Natural killer cell (primary cell): ENCODE data around the gene LRRC27. TPM values are rescaled to one million over a fixed set of nuclear protein-coding genes. Genes with fewer than 3 reads are reported as not detected.
"Not testable (repeated sequence)": the region's sequence is repeated elsewhere in the genome, so short reads cannot be mapped to it uniquely, and the experiment has no call there.

ENCODE experiments used
- ATAC-seq, 3 donors: fragments of 150-1000 bp in 2 of 3; fragments of 200-7000 bp in 1 of 3; cut with Tn5 transposase; 1 replicate in 1 of 3; 2 replicates in 2 of 3; pipeline ENCODE4 v1.10.0; 2021; ENCODE audit warnings: mild to moderate bottlenecking in 2 of 3, moderate library complexity in 2 of 3
- DNase-seq, 2 donors: peaks; one replicate each; pipeline versions ENCODE4 v3.0.0 to v3.0.0-alpha.2; 2013 to 2021; ENCODE audit warnings: mixed read lengths in 1 of 2
- H3K27ac ChIP-seq: one replicate; pipeline ENCODE4 v1.5.1; 2013; ENCODE audit warnings: mild to moderate bottlenecking, low read length
- H3K27me3 ChIP-seq: one replicate; pipeline ENCODE4 v1.6.1; 2013; ENCODE audit warnings: low read length; ENCODE audit not compliant: control insufficient read depth, insufficient read depth
- H3K36me3 ChIP-seq: one replicate; pipeline ENCODE4 v1.6.1; 2013; ENCODE audit warnings: low read length; ENCODE audit not compliant: control insufficient read depth, insufficient read depth
- H3K4me1 ChIP-seq: one replicate; pipeline ENCODE4 v1.6.1; 2013; ENCODE audit warnings: low read length; ENCODE audit not compliant: control insufficient read depth, insufficient read depth
- H3K4me3 ChIP-seq: one replicate; pipeline ENCODE4 v1.5.1; 2013; ENCODE audit warnings: low read length
- H3K9me3 ChIP-seq: one replicate; pipeline ENCODE4 v1.6.1; 2013; ENCODE audit warnings: low read length; ENCODE audit not compliant: control insufficient read depth, insufficient read depth
- H3K27ac Mint-ChIP-seq, 2 donors: one replicate each; pipeline ENCODE4 v1.8.0; 2022; ENCODE audit warnings: mild to moderate bottlenecking in 2 of 2, mixed read lengths in 2 of 2, moderate library complexity in 1 of 2
- H3K27me3 Mint-ChIP-seq, 2 donors: one replicate each; pipeline ENCODE4 v1.8.0; 2022; ENCODE audit warnings: low read depth in 2 of 2, mixed read lengths in 2 of 2
- H3K36me3 Mint-ChIP-seq: one replicate; pipeline ENCODE4 v1.8.0; 2022; ENCODE audit warnings: mixed read lengths
- H3K4me1 Mint-ChIP-seq, 2 donors: one replicate each; pipeline ENCODE4 v1.8.0; 2022; ENCODE audit warnings: mixed read lengths in 2 of 2
- H3K4me3 Mint-ChIP-seq: one replicate; pipeline ENCODE4 v1.8.0; 2022; ENCODE audit warnings: mild to moderate bottlenecking, moderate library complexity, mixed read lengths
- H3K9me3 Mint-ChIP-seq, 2 donors: one replicate each; pipeline ENCODE4 v1.8.0; 2022; ENCODE audit warnings: mixed read lengths in 2 of 2
- CTCF ChIP-seq: fragments of 200-600 bp; IDR thresholded peaks from one replicate; pipeline ENCODE4 v1.8.0; 2022; ENCODE audit warnings: antibody characterized with exemption
- WGBS: methylation state at CpG from one replicate; pipeline ENCODE4 v1.1.7; 2013; ENCODE audit warnings: missing lambda C conversion rate; ENCODE audit not compliant: insufficient coverage; 5-methylcytosine and 5-hydroxymethylcytosine counted together
- intact Hi-C: fragments of 100-400 bp; cut with micrococcal nuclease; formaldehyde crosslinking; loops from one replicate; pipeline ENCODE4 v1.14.2; 2022
- total RNA-seq, 4 donors: library from RNA; stranded (reverse); fragments of 120-200 nt in 1 of 4; gene quantifications; one replicate each; pipeline versions ENCODE4 v1.2.3 to v1.2.4, GENCODE V29; 2013 to 2022

The LRRC27 gene
- total RNA-seq, 3 donors from 2014 or later (not counting 1 experiment from before 2014, with no cell fraction given) = 8.1 to 22.5 (median 9.9) TPM

- peak overlapping the region in 1 of 2 donors; percentile 7 for H3K27ac Mint-ChIP-seq
- no peaks in the 10 kb centered on the region for H3K27me3 ChIP-seq
- H3K4me1 Mint-ChIP-seq = peaks cover 17 to 25% of the 10 kb centered on the region in 2 donors
- DNase-seq (no peak), ATAC-seq (no peak)
- H3K36me3 ChIP-seq = no peaks in the 10 kb centered on the region
- H3K4me3 ChIP-seq = no peak overlapping the region
- no peaks in the 10 kb centered on the region for H3K36me3 Mint-ChIP-seq
- peaks cover 21% of the 10 kb centered on the region for H3K4me1 ChIP-seq
- H3K9me3 ChIP-seq = no peaks in the 10 kb centered on the region
- TF ChIP-seq CTCF = no peak
- H3K27me3 Mint-ChIP-seq = no peaks in the 10 kb centered on the region
- H3K4me3 Mint-ChIP-seq = no peak overlapping the region
- intact Hi-C loops = loop anchor here (1.0 to 10.0 kb wide), 2 partner anchors 67 to 249 kb away; no protein-coding TSS in a partner anchor
- WGBS = 88% methylated on average over 18 of the region's 18 CpGs
- H3K9me3 Mint-ChIP-seq = no peaks in the 10 kb centered on the region
- no peak overlapping the region for H3K27ac ChIP-seq
These were observed 53.9 kb downstream of the LRRC27 start for GRCh38 chr10:132385721-132386418.

- TF ChIP-seq CTCF = no peak
- intact Hi-C loops = loop anchor here (1.0 to 10.0 kb wide), 2 partner anchors 67 to 248 kb away; no protein-coding TSS in a partner anchor
- H3K27me3 Mint-ChIP-seq = no peaks in the 10 kb centered on the region
- DNase-seq (no peak), ATAC-seq (no peak)
- Histone ChIP-seq H3K27ac (no peak overlapping the region), H3K36me3 (no peaks in the 10 kb centered on the region), H3K4me1 (peaks cover 18% of the 10 kb centered on the region), H3K4me3 (no peak overlapping the region), H3K27me3 (no peaks in the 10 kb centered on the region), H3K9me3 (no peaks in the 10 kb centered on the region)
- H3K4me3 Mint-ChIP-seq = peak overlapping the region; percentile 13
- H3K27ac Mint-ChIP-seq = peak overlapping the region in 1 of 2 donors; percentile 7
- peaks cover 15 to 23% of the 10 kb centered on the region in 2 donors for H3K4me1 Mint-ChIP-seq
- H3K36me3 Mint-ChIP-seq = no peaks in the 10 kb centered on the region
- WGBS = 58% methylated on average over 9 of the region's 9 CpGs
- no peaks in the 10 kb centered on the region for H3K9me3 Mint-ChIP-seq
These were observed 54.4 kb downstream of the LRRC27 start for GRCh38 chr10:132386419-132386831.

GRCh38 chr10:132386896-132387295, 54.9 kb downstream of the LRRC27 start:
- peaks cover 17% of the 10 kb centered on the region for H3K4me1 ChIP-seq
- Mint-ChIP-seq H3K27ac (peak overlapping the region in 1 of 2 donors; percentile 7), H3K4me1 (peaks cover 10 to 22% of the 10 kb centered on the region in 2 donors)
- H3K36me3 ChIP-seq, H3K4me3 ChIP-seq, H3K27ac ChIP-seq, DNase-seq, H3K27me3 Mint-ChIP-seq, ATAC-seq, H3K9me3 Mint-ChIP-seq, H3K9me3 ChIP-seq, H3K27me3 ChIP-seq, H3K4me3 Mint-ChIP-seq, H3K36me3 Mint-ChIP-seq: not testable (repeated sequence)
- WGBS = 85% methylated on average over 1 of the region's 1 CpG
- intact Hi-C loops = loop anchor here (1.0 to 10.0 kb wide), 2 partner anchors 66 to 248 kb away; no protein-coding TSS in a partner anchor

- Mint-ChIP-seq H3K27ac (peak overlapping the region; percentile 7 to 56), H3K4me3 (peak overlapping the region; percentile 58), H3K4me1 (peaks cover 6 to 22% of the 10 kb centered on the region in 2 donors), H3K36me3 (no peaks in the 10 kb centered on the region), H3K27me3 (no peaks in the 10 kb centered on the region), H3K9me3 (peaks cover 5 to 8% of the 10 kb centered on the region in 2 donors)
- no peaks in the 10 kb centered on the region for H3K27me3 ChIP-seq
- ATAC-seq (peak; percentile 86 to 90 (median 87)), DNase-seq (peak; percentile 84 to 90)
- no peak overlapping the region for H3K27ac ChIP-seq
- 2% methylated on average over 26 of the region's 26 CpGs for WGBS
- H3K4me1 ChIP-seq = peaks cover 14% of the 10 kb centered on the region
- TF ChIP-seq CTCF = peak; percentile 51
- no peak overlapping the region for H3K4me3 ChIP-seq
- intact Hi-C loops = loop anchor here (10.0 kb wide), 1 partner anchor 247 kb away; no protein-coding TSS in a partner anchor
- no peaks in the 10 kb centered on the region for H3K9me3 ChIP-seq
- H3K36me3 ChIP-seq = no peaks in the 10 kb centered on the region
These were observed 55.8 kb downstream of the LRRC27 start for GRCh38 chr10:132387764-132388210.
